HL-60 (cell line): ENCODE data around the gene SNAP23.

Experiments used
- CTCF ChIP-seq: IDR thresholded peaks from one replicate; pipeline ENCODE4 v1.5.1; 2011; ENCODE audit warnings: low read length, control low read depth, inconsistent platforms; ENCODE audit not compliant: insufficient read depth
- GABPA ChIP-seq: IDR thresholded peaks from 2 replicates; pipeline ENCODE4 v1.6.1; 2012; ENCODE audit warnings: low read depth
- POLR2AphosphoS5 ChIP-seq: IDR thresholded peaks from 2 replicates; pipeline ENCODE4 v1.6.1; 2012; ENCODE audit warnings: low read depth
- REST ChIP-seq: IDR thresholded peaks from 2 replicates; pipeline ENCODE4 v1.6.1; 2012; ENCODE audit warnings: low read depth; ENCODE audit not compliant: insufficient replicate concordance
- SPI1 ChIP-seq: IDR thresholded peaks from 2 replicates; pipeline ENCODE4 v1.6.1; 2012; ENCODE audit warnings: low read depth, mild to moderate bottlenecking, borderline replicate concordance

- TF ChIP-seq CTCF (no peak), POLR2AphosphoS5 (no peak), SPI1 (no peak), GABPA (no peak), REST (no peak)
Observed at GRCh38 chr15:42528970-42529369, 33.5 kb downstream of the SNAP23 start.
